ENCODE measurements around the gene CWF19L1. TPM values are rescaled to one million over a fixed set of nuclear protein-coding genes. Genes with fewer than 3 reads are reported as not detected.

The CWF19L1 gene
- total and polyA plus RNA-seq, 2 donors (not counting 3 experiments of a cell fraction or from before 2014, with no cell fraction given), result 11.5 to 29.9 TPM

GRCh38 chr10:100254191-100254590 lies 13.2 kb downstream of the CWF19L1 start:
- TF ChIP-seq MYC (IDR thresholded peaks at IDR 0.05; ENCODE audit: low read depth, low read length) (no peak), POLR2A (IDR thresholded peaks at IDR 0.05; ENCODE audit: low read depth, low read length) (no peak), CTCF (IDR thresholded peaks at IDR 0.05; ENCODE audit: extremely low read depth in 1 of 2, insufficient read depth in 1 of 2, low read depth in 1 of 2, low read length in 2 of 2) (no peak), EZH2 (IDR thresholded peaks at IDR 0.05; ENCODE audit: borderline replicate concordance, low read depth, low read length, severe bottlenecking) (no peak), MAX (IDR thresholded peaks at IDR 0.05; ENCODE audit: insufficient read depth, insufficient read length) (no peak), JUN (IDR thresholded peaks at IDR 0.05; ENCODE audit: borderline replicate concordance, insufficient read depth, insufficient read length, low read depth) (no peak), GATA2 (IDR thresholded peaks at IDR 0.05; ENCODE audit: insufficient read depth, insufficient read length, low read depth, low read length) (no peak), FOS (IDR thresholded peaks at IDR 0.05; ENCODE audit: borderline replicate concordance, insufficient read depth, low read length) (no peak)
- DNase-seq (ENCODE audit: low read depth, low spot score) (no peak), FAIRE-seq (no peak)
- dilution Hi-C loops (cut with MboI; ENCODE audit: extremely low pct_ligation_motif_present, low sequenced_read_pairs) (no loop called here), intact Hi-C loops (cut with micrococcal nuclease) (no loop called here)
- H3K27ac ChIP-seq (ENCODE audit: insufficient read depth, low read depth, low read length), result no peak overlapping the region
- no peaks in the 10 kb centered on the region for H3K27me3 ChIP-seq (ENCODE audit: control insufficient read depth in 2 of 2, insufficient read depth in 2 of 2, low read length in 2 of 2)
- H3K9ac ChIP-seq (replicated peaks; ENCODE audit: extremely low read depth, insufficient read depth, low read length), result no peak overlapping the region
- no peak overlapping the region for H2AFZ ChIP-seq (ENCODE audit: low read depth, low read length)
- CTCF ChIA-PET, result no interaction called here
- H3K36me3 ChIP-seq (ENCODE audit: control insufficient read depth in 2 of 2, extremely low read depth in 1 of 2, insufficient read depth in 2 of 2, low read length in 2 of 2), result peaks cover 9 to 14% of the 10 kb centered on the region in 2 experiments
- H3K4me1 ChIP-seq (ENCODE audit: control insufficient read depth, extremely low read depth, insufficient read depth, low read length), result no peaks in the 10 kb centered on the region
- POLR2A ChIA-PET, result interaction anchor here (0.6 kb wide), 1 partner anchor 119 kb away, joined by 3 read pairs; no protein-coding TSS in a partner anchor
- H4K20me1 ChIP-seq (replicated peaks; ENCODE audit: control insufficient read depth, extremely low read depth, insufficient read depth, low read length), result no peaks in the 10 kb centered on the region
- no TSS peak for BruUV-seq (replicated peaks)
- H3K9me1 ChIP-seq (replicated peaks; ENCODE audit: control insufficient read depth, extremely low read depth, insufficient read depth, low read length), result no peaks in the 10 kb centered on the region
- H3K9me3 ChIP-seq (replicated peaks; ENCODE audit: control insufficient read depth, insufficient read depth, low read length), result no peaks in the 10 kb centered on the region
- H3K4me2 ChIP-seq (ENCODE audit: insufficient read depth, low read length), result no peak overlapping the region
- H3K79me2 ChIP-seq (ENCODE audit: control insufficient read depth, insufficient read depth, low read length), result no peaks in the 10 kb centered on the region
- no peak overlapping the region for H3K4me3 ChIP-seq (replicated peaks in 1 of 3; ENCODE audit: insufficient read depth in 1 of 3, low read depth in 1 of 3, low read length in 3 of 3)

Data from endothelial cell of umbilical vein (primary cell).